Keratinocyte (primary cell): ENCODE data around the gene DDX28. TPM values are rescaled to one million over a fixed set of nuclear protein-coding genes. Genes with fewer than 3 reads are reported as not detected.
"Not testable (repeated sequence)": the region's sequence is repeated elsewhere in the genome, so short reads cannot be mapped to it uniquely, and the experiment has no call there.

Experiments
- DNase-seq: peaks from one replicate; pipeline ENCODE4 v3.0.0-alpha.2; 2011; ENCODE audit warnings: low read depth, missing footprints, low spot score
- FAIRE-seq: peaks from 2 replicates; lab custom pipeline; 2011; peaks lifted over from hg19 to GRCh38; lab: Jason Lieb, UNC
- H2AFZ ChIP-seq: 2 replicates; pipeline ENCODE4 v1.6.0; 2012; ENCODE audit warnings: low read length, control low read depth, inconsistent platforms; ENCODE audit not compliant: control insufficient read depth
- H3K27ac ChIP-seq: 2 replicates; pipeline ENCODE4 v1.5.1; 2011; ENCODE audit warnings: low read length; ENCODE audit not compliant: control insufficient read depth, insufficient read depth
- H3K27me3 ChIP-seq: 3 replicates; pipeline ENCODE4 v1.6.0; 2011; ENCODE audit warnings: low read length; ENCODE audit not compliant: control insufficient read depth, insufficient read depth; ENCODE audit errors: extremely low read depth
- H3K36me3 ChIP-seq, 2 experiments: 2 replicates in 1 of 2; 3 replicates in 1 of 2; pipeline ENCODE4 v1.5.1; 2011; ENCODE audit warnings: low read length in 2 of 2, mild to moderate bottlenecking in 1 of 2; ENCODE audit not compliant: control insufficient read depth in 2 of 2, insufficient read depth in 2 of 2; ENCODE audit errors: extremely low read depth in 1 of 2
- H3K4me1 ChIP-seq: 3 replicates; pipeline ENCODE4 v1.5.1; 2011; ENCODE audit warnings: low read length; ENCODE audit not compliant: control insufficient read depth, insufficient read depth; ENCODE audit errors: extremely low read depth
- H3K4me2 ChIP-seq: 3 replicates; pipeline ENCODE4 v1.6.0; 2011; ENCODE audit warnings: low read depth, low read length; ENCODE audit not compliant: control insufficient read depth, insufficient read depth; ENCODE audit errors: extremely low read depth
- H3K4me3 ChIP-seq, 3 experiments: fragments of 200-600 bp in 1 of 3; sonication (generic) in 1 of 3; 2 replicates in 2 of 3; 3 replicates in 1 of 3; pipeline ENCODE4 v1.5.1; 2011 to 2016; ENCODE audit warnings: low read length in 3 of 3, mild to moderate bottlenecking in 3 of 3, control low read depth in 2 of 3, inconsistent platforms in 1 of 3, low read depth in 1 of 3, mixed read lengths in 1 of 3, mixed run types in 1 of 3, moderate library complexity in 1 of 3; ENCODE audit not compliant: control insufficient read depth in 2 of 3, insufficient read depth in 2 of 3; ENCODE audit errors: extremely low read depth in 1 of 3
- H3K79me2 ChIP-seq: 2 replicates; pipeline ENCODE4 v1.6.0; 2012; ENCODE audit warnings: low read length; ENCODE audit not compliant: control insufficient read depth, insufficient read depth
- H3K9ac ChIP-seq: 3 replicates; pipeline ENCODE4 v1.6.0; 2011; ENCODE audit warnings: low read length; ENCODE audit not compliant: control insufficient read depth, insufficient read depth; ENCODE audit errors: extremely low read depth
- H3K9me1 ChIP-seq: 3 replicates; pipeline ENCODE4 v1.6.0; 2011; ENCODE audit warnings: low read length; ENCODE audit not compliant: control insufficient read depth, insufficient read depth; ENCODE audit errors: extremely low read depth
- H3K9me3 ChIP-seq: 2 replicates; pipeline ENCODE4 v1.5.1; 2012; ENCODE audit warnings: low read depth, low read length; ENCODE audit not compliant: control insufficient read depth
- H4K20me1 ChIP-seq: 3 replicates; pipeline ENCODE4 v1.6.0; 2011; ENCODE audit warnings: low read length; ENCODE audit not compliant: control insufficient read depth, insufficient read depth; ENCODE audit errors: extremely low read depth
- CTCF ChIP-seq, 3 experiments: IDR thresholded peaks in 1 of 3; conservative IDR thresholded peaks in 1 of 3; optimal IDR thresholded peaks in 1 of 3; 2 replicates in 2 of 3; 3 replicates in 1 of 3; pipeline versions ENCODE3 to v1.5.1; 2011; ENCODE audit warnings: low read length in 3 of 3, mild to moderate bottlenecking in 3 of 3, moderate library complexity in 2 of 3, control low read depth in 1 of 3, inconsistent platforms in 1 of 3; ENCODE audit not compliant: insufficient read depth in 2 of 3; ENCODE audit errors: extremely low read depth in 1 of 3
- EZH2 ChIP-seq: IDR thresholded peaks from one replicate; pipeline ENCODE4 v1.6.1; 2012; ENCODE audit warnings: inconsistent platforms, mild to moderate bottlenecking, low read length, moderate library complexity
- dilution Hi-C: fragments of 300-500 bp; cut with MboI; formaldehyde crosslinking; loops from one replicate; pipeline ENCODE4 v1.7.0; 2020; ENCODE audit warnings: low sequenced_read_pairs; ENCODE audit not compliant: extremely low pct_ligation_motif_present
- polyA plus RNA-seq, 5 experiments: library from polyadenylated mRNA; depleted of rRNA in 3 of 5; stranded (reverse) in 3 of 5; stranded (forward) in 1 of 5; unstranded in 1 of 5; fragments of >200 nt; gene quantifications; 1 replicate in 1 of 5; 2 replicates in 3 of 5; 3 replicates in 1 of 5; pipeline versions ENCODE4 v1.2.1 to v1.2.3, GENCODE V29; 2011 to 2012; ENCODE audit warnings: missing spikeins in 2 of 5, low read depth in 1 of 5, low replicate concordance in 1 of 5

Gene DDX28
- polyA plus RNA-seq, 1 donor (not counting 4 experiments of a cell fraction or from before 2014, with no cell fraction given): 12.8 TPM

- H2AFZ ChIP-seq: no peak overlapping the region
- no peaks in the 10 kb centered on the region for H3K9me1 ChIP-seq
- FAIRE-seq: no peak
- dilution Hi-C loops: no loop called here
- no peaks in the 10 kb centered on the region for H4K20me1 ChIP-seq
- H3K9ac ChIP-seq: no peak overlapping the region
- DNase-seq: no peak
- no peak overlapping the region for H3K27ac ChIP-seq
- no peaks in the 10 kb centered on the region for H3K9me3 ChIP-seq
- H3K4me2 ChIP-seq: no peak overlapping the region
- peaks cover 7% of the 10 kb centered on the region for H3K4me1 ChIP-seq
- no peaks in the 10 kb centered on the region for H3K79me2 ChIP-seq
- TF ChIP-seq EZH2: no peak
- TF ChIP-seq CTCF (optimal IDR thresholded peaks at IDR 0.05 in 1 of 3, IDR thresholded peaks at IDR 0.05 in 1 of 3, conservative IDR thresholded peaks at IDR 0.05 in 1 of 3; ENCODE audit: extremely low read depth in 1 of 3, insufficient read depth in 2 of 3, low read length in 3 of 3): no peak
- H3K36me3 ChIP-seq: no peaks in the 10 kb centered on the region
- H3K27me3 ChIP-seq: no peaks in the 10 kb centered on the region
- no peak overlapping the region for H3K4me3 ChIP-seq
These were observed 26.4 kb downstream of the DDX28 start for GRCh38 chr16:67996666-67997065.

GRCh38 chr16:67995423-67995822 is 27.6 kb downstream of the DDX28 start:
- dilution Hi-C loops: no loop called here
- Histone ChIP-seq H3K9me1 (no peaks in the 10 kb centered on the region), H3K4me3 (no peak overlapping the region), H3K4me1 (peaks cover 7% of the 10 kb centered on the region), H3K9me3 (no peaks in the 10 kb centered on the region), H3K4me2 (no peak overlapping the region), H3K79me2 (no peaks in the 10 kb centered on the region), H3K36me3 (no peaks in the 10 kb centered on the region), H3K27ac (no peak overlapping the region), H3K27me3 (no peaks in the 10 kb centered on the region), H3K9ac (no peak overlapping the region), H4K20me1 (no peaks in the 10 kb centered on the region), H2AFZ (no peak overlapping the region)
- no peak for DNase-seq
- FAIRE-seq: no peak
- TF ChIP-seq CTCF (optimal IDR thresholded peaks at IDR 0.05 in 1 of 3, IDR thresholded peaks at IDR 0.05 in 1 of 3, conservative IDR thresholded peaks at IDR 0.05 in 1 of 3; ENCODE audit: extremely low read depth in 1 of 3, insufficient read depth in 2 of 3, low read length in 3 of 3) (no peak), EZH2 (no peak)

GRCh38 chr16:67994040-67994408 is 29.0 kb downstream of the DDX28 start:
- H3K4me2 ChIP-seq, H4K20me1 ChIP-seq, FAIRE-seq, DNase-seq, dilution Hi-C loops, H3K36me3 ChIP-seq, H3K79me2 ChIP-seq, H2AFZ ChIP-seq, H3K4me3 ChIP-seq, H3K27me3 ChIP-seq, H3K27ac ChIP-seq, H3K9ac ChIP-seq, H3K9me1 ChIP-seq, H3K9me3 ChIP-seq, H3K4me1 ChIP-seq: not testable (repeated sequence)
